HFF-Myc (cell line): ENCODE results near the gene CRLF2.
"Not testable (repeated sequence)": the region's sequence is repeated elsewhere in the genome, so short reads cannot be mapped to it uniquely, and the experiment has no call there.

Source experiments
- DNase-seq: peaks from one replicate; pipeline ENCODE4 v3.0.0-alpha.2; 2011; ENCODE audit warnings: low read depth; ENCODE audit errors: extremely low read depth
- H3K4me3 ChIP-seq: replicated peaks from 2 replicates; pipeline ENCODE4 v1.5.1; 2011; ENCODE audit warnings: low read depth, mild to moderate bottlenecking, control low read depth, low read length
- TF ChIP-seq, protein P1 (sequence below): IDR thresholded peaks from 2 replicates; pipeline ENCODE4 v1.5.1; 2012; ENCODE audit warnings: mild to moderate bottlenecking, low read depth, low read length, control low read depth; ENCODE audit errors: missing control alignments

The CRLF2 gene

GRCh38 chrX:1244164-1245076, 32.0 kb upstream of the CRLF2 start:
- TF ChIP-seq, protein P1, sequence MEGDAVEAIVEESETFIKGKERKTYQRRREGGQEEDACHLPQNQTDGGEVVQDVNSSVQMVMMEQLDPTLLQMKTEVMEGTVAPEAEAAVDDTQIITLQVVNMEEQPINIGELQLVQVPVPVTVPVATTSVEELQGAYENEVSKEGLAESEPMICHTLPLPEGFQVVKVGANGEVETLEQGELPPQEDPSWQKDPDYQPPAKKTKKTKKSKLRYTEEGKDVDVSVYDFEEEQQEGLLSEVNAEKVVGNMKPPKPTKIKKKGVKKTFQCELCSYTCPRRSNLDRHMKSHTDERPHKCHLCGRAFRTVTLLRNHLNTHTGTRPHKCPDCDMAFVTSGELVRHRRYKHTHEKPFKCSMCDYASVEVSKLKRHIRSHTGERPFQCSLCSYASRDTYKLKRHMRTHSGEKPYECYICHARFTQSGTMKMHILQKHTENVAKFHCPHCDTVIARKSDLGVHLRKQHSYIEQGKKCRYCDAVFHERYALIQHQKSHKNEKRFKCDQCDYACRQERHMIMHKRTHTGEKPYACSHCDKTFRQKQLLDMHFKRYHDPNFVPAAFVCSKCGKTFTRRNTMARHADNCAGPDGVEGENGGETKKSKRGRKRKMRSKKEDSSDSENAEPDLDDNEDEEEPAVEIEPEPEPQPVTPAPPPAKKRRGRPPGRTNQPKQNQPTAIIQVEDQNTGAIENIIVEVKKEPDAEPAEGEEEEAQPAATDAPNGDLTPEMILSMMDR: peak; percentile 20
- no peak overlapping the region for H3K4me3 ChIP-seq
- no peak for DNase-seq

- no peak overlapping the region for H3K4me3 ChIP-seq
These were observed 30.5 kb upstream of the CRLF2 start for GRCh38 chrX:1242891-1243402.

DNA sequence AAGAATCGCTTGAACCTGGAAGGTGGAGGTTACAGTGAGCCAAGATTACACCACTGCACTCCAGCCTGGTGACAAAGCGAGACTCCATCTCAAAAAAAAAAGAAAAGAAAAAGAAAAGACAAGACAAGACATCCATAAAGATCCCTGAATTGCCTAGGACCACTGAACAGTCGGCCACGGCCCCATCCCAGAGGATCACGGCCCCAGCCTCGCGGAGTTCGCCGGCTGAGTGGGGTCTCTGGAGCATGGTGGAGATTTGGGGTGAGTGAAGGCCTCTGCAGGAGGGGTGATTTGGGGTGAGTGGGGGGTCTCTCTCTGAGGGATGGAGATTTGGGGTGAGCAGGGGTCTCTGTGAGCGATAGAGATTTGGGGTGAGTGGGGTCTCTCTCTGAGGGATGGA, 28.1 kb upstream of the CRLF2 start:
- H3K4me3 ChIP-seq, DNase-seq: not testable (repeated sequence)

More at GRCh38 chrX:1242891-1243402, 30.5 kb upstream of the CRLF2 start:
- DNase-seq: no peak
- TF ChIP-seq, protein P1: no peak

GRCh38 chrX:1239681-1240142, 27.3 kb upstream of the CRLF2 start:
- no peak for DNase-seq
- TF ChIP-seq, protein P1: no peak
- H3K4me3 ChIP-seq: no peak overlapping the region

DNA sequence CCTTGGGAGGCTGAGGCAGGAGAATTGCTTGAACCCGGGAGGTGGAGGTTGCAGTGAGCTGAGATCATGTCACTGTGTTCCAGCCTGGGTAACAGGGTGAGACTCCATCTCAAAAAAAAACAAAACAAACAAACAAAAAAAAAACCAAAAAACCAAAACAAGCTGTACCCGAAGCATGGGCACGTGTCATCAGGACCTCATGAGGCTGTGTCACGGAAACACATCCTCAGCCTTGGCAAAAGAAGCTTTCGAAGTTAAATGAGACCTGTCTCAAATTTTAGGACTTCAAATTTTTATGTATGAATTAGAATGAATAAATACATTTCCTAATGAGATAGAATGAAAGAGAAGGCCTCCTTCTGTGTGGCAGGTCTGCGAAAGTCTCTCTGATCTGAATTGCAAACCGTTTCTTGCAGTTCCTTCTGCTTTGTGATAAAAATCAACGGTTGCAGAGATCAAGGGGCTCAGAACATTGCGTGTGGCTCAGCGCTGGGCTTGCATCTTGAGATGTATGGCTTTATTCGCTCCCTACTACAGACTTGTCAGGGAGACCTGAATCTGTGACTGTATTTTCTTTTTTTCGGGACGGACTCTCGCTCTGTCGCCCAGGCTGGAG, 19.5 kb upstream of the CRLF2 start:
- no peak for DNase-seq
- TF ChIP-seq, protein P1: no peak
- H3K4me3 ChIP-seq: no peak overlapping the region

DNA sequence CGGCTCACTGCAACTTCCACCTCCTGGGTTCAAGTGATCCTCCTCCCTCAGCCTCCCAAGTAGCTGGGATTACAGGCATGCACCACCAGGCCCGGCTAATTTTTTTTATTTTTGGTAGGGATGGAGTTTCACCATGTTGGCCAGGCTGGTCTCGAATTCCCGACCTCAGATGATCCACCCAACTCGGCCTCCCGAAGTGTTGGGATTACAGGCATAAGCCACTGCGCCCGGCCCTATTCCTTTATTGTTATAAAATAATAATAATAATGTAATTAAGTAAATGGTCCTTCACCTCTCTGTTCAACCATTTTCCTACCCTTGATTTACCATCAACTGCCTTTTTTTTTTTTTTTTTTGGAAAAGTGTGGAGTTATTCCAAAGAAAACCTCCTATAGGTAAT, 15.7 kb upstream of the CRLF2 start:
- H3K4me3 ChIP-seq, DNase-seq: not testable (repeated sequence)

DNA sequence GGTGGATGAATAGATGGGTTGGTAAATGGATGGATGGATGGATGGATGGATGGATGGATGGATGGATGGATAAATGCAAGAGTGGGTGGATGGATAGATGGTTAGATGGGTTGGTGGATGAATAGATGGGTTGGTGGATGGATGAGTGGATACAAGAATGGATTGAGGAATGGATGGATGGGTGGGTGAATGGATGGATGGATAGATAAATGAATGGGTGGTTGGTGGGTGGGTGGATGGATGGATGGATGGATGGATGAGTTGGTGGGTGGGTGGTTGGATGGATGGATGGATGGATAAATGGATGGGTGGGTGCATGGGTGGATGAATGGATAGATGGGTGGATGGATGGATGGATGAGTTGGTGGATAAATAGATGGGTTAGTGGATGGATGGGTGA, 13.8 kb upstream of the CRLF2 start:
- TF ChIP-seq, protein P1: no peak
- no peak for DNase-seq
- H3K4me3 ChIP-seq: no peak overlapping the region
